ENCODE data around the gene POM121.
"Not testable (repeated sequence)": the region's sequence is repeated elsewhere in the genome, so short reads cannot be mapped to it uniquely, and the experiment has no call there.

POM121 gene

DNA sequence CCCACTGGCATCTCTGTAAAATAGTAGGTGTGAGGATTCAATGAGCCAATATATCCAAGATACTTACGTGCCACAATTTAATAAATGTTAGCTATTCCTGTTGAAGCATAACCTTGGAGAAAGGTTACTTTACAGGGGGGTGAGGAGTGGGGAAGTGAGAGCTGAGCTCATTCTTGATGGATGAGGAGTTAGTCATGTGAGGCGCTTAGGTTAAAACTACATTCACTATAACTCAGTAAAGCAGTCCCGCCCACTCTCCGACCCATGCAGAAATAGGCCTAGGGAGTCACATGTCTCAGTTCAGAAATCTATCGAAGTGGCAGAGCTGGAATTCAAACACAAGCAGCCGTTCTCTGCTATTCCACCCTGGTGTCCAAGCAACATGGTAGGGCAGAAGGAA is 25.5 kb downstream of the POM121 start:
- not testable (repeated sequence) for DNase-seq

DNA sequence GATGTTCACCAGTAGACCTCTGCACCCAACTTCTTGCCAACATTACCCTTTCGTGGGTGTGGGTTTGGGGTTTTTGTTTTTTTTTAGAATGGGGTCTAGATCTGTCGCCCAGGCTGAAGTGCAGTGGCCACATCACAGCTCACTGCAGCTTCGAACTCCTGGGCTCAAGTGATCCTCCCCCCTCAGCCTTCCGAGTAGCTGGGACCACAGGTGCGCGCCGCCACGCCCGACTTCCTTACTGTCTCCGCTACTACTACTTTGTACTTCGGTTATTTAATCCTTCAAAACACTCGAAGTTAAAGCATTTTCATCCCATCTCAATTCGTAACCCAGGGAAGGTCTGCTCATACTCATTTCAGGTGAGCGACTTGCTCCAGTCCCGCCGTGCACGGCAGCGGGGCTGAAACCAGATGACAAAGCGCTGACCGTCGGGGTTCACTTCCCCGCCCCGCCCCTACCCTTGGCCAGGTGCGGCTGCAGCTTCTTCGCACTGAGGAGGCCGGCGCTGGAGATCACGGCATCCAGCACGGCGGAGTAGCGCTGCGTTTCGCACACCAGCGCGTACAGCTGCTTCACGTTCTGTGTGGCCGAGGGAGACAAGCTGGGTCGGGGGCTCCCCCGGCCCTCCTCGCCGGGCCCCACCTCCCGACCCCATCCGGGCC is 29.1 kb downstream of the POM121 start:
- DNase-seq: not testable (repeated sequence)

DNA sequence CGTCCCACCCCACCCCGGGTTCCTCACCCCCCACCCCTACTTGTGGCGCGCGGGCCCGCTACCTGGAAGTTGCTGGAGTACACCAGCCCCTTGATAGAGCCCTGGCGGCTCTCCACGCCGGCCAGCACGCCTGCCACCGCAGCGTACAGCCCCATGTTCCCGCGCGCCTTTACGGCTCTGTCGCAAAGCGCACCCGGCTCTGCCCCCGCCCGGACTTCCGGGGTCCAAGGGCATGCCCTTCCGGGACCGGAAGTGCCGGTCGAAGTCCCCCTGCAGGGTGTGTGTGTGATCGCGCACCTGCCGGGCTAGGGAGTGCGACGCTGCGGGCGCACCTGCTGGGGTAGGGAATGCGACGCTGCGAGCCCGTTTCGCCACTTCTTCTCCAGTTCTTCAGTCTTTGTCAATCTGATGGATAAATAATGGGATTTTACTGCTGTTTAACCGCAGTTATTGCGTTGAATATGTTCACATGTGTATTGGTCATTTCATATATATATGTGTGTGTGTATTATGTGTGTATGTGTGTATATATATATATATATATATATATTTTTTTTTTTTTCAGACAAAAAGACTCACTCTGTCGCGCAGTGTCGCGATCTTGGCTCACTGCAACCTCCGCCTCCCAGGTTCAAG is 29.8 kb downstream of the POM121 start:
- not testable (repeated sequence) for DNase-seq

DNA sequence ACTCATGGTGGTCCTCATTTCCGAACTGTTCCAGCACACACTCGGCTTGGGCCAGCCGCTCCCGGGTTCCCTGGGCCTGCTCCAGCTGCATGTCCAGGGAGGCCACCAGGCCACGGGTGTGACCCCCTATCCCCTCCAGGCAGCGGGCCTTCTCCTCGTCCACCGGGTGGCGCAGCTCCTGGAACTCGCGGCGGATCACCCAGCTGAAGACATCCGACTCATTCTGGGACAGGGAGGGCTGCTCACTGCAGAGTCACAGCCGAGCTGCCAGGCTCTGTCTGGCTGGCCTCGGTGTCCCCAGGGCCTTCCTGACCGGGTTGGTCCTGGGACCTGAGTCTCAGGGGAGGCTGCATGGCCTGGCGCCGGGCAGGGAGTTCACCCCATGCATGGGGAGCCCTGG is 35.1 kb downstream of the POM121 start:
- not testable (repeated sequence) for DNase-seq

DNA sequence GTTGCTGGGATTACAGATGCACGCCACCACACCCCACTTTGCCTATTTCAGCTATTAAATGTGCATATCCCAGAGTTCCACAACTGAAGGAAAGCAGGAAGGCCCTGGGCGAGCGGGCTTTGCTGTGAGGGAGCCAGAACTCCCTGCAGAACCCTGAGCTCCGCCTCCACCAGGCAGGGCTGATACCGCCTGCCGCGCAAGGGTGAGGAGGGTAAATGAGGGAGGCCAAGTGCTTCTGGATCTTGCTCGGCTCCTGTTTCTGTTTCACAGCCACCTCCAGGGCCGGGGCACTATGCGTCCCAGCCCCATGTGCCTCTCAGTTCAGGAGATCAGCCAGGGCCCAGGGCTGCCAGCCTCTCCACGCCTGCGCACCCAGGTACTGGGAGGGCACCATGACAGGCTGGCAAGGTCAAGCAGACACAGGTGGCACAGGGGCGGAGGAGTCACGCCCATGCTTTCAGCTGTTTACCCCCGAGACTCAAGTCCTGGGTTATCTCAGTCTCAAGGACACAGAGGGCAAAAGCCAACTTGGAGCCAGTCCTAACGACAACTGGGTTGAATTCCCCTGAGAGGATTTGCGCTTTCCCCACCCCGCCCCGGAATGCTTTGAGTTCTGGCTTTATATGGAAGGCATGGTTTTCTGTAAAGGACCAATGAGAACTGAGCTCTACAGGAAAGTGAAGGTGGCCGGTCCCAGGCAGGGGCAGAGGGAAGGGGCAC is 35.9 kb downstream of the POM121 start:
- DNase-seq: not testable (repeated sequence)

DNA sequence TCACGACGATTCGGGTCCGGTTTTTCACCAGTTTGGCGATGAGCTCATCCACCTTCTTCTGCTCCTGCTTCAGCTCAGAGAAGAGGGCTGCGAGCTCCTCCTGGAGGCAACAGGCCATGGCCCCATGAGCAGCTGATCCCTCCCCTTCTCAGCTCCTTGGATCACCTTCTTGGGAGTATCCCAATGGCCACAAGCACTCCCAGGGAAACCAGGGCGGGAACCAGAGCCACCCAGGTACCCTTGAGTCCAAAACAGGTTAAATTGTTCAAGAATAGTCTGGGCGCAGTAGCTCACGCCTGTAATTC is 36.4 kb downstream of the POM121 start:
- DNase-seq: not testable (repeated sequence)

DNA sequence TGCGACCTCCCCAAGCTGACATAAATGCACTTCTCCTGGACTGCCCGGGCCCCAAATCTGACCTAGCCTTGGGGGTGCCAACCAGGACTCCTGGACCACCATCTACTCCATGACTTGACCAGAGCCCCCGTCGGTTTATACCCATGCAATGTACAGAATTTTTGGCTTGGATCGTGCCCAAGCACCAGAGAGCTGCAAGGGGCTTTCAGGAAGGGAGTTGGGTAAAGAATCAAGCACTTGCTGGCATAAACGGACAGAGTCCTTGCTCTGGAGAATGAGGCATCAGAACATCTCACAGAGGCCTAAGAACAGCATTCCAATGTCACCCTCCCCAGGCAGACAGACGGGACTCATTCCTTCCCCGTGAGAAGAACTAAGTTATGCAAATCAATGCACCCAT is 38.2 kb downstream of the POM121 start:
- not testable (repeated sequence) for DNase-seq

DNA sequence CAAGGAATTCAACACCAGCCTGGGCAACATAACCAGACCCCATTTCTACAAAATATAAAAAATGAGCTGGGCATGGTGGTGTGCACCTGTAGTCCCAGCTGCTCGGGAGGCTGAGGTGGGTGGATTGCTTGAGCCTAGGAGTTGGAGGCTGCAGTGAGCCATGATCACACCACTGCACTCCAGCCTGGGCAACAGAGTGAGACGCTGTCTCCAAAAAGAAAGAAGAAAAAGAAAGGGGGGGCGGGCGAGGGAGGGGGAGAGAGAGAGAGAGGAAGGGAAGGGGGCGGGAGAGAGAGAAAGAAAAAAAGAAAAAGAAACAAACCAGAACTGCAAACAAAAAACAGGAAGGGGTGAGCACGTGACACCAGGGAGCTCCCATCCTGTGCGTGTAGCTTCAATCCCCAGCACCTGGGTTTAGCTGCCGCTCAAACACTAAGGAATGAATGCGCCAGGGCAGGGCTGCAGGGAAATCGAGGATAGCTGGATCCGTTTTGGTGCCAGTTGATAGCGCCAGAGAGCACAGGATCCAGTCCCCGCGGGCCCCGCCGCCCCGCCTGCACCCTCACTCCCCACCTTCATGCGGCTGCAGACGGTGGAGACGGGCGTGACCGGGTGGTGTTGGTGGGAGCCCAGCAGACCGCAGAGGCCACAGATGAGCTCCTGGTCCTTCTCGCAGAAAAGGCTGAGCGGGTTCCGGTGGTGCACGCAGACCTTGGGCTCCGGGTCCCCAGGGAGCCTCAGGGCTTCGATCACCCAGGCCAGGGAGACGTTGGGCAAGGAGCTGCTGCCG is 40.5 kb downstream of the POM121 start:
- DNase-seq: not testable (repeated sequence)

DNA sequence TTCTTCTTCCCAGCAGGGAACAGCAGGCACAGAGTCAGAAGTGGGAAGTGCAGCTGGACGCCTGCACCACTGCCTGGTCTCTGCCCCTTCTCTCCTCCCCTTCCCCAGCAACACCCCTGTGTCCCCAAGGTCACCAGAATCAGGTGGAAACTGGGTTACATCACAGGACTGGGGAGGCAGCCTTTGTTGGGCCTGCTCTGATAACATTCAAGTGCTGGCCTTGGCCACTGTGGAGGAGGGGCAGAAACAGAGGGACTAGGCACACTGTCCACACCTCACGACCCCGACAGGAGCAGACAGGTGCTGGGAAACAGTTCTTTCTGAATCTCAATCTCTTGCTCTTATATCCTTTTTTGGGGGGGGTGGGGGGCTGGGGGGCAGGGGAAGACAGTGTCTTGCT is 42.0 kb downstream of the POM121 start:
- DNase-seq: peak; percentile 0

DNA sequence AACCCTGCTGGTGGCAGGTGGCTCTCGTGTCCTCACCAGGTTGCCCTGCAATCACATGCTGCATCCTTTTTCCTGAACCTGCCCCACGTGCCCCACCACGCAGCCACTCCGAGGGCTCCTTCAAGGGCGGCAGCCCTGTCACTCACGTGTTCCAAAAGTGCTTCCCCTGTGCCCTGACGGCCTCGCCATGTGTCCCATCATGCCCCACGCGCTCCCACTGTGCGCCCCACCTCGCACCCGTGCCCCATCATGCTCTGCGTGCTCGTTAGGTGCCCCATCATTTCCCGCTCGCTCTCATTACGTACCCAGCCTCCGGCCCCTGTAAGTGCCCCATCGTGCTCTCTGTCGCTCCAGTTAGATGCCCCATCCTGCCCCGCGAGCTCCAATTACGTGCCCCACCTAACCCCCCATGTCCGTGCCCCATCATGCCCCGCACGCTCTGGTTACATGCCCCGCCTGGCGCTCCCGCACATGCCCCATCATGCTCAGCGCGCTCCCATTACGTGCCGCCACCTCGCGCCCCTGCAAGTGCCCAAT is 44.2 kb downstream of the POM121 start, which contains the start of gene TRIM74:
Gene TRIM74 (minus strand): TSS at position 487 of the 537 bp plus-strand sequence. CDS start 3,309 bp downstream, outside the sequence.
- DNase-seq: not testable (repeated sequence)

DNA sequence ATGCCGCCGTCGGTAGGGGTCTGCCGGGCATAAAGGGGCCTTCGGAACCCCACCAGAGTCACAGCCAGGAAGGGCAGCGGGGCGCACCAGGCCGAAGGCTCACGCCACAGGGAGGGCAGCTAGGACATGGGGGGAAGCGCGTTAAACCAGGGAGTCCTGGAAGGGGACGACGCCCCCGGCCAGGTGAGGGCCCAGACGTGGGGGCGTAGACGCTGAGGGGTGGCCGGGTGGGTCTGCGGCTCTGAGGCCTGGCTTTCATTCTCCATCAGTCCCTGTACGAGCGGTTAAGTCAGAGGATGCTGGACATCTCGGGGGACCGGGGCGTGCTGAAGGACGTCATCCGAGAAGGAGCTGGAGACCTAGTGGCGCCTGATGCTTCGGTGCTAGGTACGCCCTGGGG is 44.8 kb downstream of the POM121 start:
- DNase-seq: not testable (repeated sequence)

DNA sequence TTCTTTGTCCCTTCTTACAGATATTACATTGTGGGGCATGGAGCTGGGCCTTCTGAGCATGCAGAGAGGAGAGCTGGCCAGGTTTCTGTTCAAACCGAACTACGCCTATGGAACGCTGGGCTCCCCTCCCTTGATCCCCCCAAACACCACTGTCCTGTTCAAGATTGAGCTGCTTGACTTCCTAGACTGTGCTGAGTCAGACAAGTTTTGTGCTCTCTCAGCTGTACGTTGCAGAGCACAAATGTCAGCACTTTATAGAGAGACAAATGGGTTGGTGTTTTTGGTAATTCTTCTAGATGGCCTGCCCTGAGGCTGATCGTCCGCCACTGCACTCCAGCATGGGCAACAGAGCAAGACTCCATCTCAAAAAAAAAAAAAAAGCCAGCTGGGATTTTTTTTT is 46.6 kb downstream of the POM121 start:
- DNase-seq: not testable (repeated sequence)

DNA sequence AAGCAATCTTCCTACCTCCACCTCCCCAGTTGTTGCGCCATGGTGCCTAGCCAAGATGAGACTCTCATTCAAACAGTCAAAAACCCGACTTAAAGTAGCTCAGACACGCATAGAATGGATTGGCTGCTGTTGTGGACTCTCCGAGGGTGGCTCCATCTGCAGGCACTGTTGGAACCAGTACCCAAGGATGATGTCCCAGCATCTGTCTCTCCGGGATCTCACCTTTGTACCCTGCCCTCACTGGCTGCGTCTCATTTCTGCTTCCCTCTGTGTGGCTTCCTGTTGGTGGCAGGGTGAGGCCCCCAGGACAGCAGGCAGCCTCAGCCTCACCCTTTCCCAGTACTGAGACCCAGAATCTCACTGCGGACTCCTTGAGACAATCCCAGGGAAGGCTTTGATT is 49.9 kb downstream of the POM121 start:
- DNase-seq: not testable (repeated sequence)

DNA sequence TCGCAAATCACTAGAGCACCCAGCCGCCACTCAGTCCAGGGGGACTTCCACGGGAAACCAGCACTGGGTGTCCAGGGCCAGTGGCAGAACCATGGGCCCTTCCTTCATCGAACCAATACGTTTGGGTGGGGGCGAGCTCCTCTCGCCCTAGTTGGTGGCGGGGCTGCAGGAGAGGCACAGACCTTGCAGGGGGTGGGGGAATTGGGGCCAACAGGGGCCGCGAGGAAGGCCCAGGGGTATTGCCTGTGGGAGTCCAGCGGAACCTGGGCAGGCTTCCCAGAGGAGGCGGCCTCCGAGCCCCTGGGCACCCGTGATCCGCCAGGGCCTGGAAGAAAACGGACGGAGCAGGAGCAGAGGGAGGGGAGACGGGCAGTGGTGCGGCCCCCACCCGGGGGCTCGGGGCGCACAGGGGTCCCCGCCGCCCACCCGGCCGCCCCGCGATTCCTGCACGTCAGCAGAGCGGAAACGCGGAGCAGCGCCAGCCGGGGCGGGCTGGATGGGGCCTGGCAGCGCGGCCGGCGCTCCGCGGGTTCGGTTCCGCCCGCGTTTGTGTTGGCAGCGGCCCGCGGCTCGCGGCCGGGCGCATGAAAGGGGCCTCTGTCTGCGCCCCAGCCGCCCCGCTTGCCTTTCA is 50.9 kb downstream of the POM121 start:
- not testable (repeated sequence) for DNase-seq

DNA sequence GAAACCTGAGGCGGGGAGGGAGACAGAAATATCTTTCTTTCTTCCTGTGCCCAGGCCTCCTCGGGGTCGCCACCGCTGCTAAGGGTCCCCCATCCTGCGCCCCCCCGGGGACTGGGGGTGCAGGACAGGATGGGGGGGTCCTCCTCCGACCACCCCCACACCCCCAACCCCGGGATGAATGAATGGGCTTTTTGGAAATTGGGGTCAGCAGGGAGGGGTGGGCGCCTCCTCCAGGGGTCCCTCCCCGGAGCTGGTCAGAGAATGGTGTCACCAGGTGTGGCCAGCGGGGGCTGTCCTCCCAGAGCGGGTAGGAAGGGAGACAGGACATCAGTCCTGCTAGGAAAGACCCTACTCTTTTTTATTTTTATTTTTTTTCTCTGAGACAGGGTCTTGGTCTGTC is 51.5 kb downstream of the POM121 start:
- not testable (repeated sequence) for DNase-seq

DNA sequence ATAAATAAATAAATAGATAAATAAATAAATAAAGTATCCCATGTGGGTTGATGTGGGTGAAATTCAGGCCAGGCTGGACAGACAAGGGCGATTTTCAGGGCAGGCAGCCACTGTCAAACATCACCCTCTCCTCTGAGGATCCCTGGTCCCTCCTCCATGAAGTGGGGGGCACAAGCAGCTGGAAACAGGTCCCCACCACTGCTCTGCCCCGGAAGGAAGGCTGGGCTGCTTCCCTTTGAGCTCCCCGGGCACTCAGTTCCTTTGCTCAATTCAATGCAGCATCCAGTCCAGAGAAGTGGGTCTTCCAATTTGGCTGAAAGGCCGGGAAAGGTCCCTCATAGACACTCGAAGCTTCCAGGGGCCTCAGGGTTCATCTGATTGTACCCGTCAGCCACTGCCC is 55.5 kb downstream of the POM121 start:
- not testable (repeated sequence) for DNase-seq

DNA sequence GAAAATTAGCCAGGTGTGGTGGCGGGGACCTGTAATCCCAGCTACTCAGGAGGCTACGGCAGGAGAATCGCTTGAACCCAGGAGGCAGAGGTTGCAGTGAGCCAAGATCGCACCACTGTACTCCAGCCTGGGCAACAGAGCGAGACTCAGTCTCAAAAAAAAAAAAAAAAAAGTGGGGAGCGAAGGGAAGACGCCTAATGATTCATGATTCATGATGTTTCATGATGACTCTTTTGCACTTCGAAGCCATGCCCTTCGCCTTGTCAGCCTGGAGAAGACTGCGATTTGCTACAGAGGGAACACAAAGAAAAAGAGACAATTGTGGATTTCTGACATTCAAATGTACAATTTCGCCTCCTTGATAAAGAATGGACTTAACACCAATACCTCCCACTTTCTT is 57.2 kb downstream of the POM121 start:
- not testable (repeated sequence) for DNase-seq

DNA sequence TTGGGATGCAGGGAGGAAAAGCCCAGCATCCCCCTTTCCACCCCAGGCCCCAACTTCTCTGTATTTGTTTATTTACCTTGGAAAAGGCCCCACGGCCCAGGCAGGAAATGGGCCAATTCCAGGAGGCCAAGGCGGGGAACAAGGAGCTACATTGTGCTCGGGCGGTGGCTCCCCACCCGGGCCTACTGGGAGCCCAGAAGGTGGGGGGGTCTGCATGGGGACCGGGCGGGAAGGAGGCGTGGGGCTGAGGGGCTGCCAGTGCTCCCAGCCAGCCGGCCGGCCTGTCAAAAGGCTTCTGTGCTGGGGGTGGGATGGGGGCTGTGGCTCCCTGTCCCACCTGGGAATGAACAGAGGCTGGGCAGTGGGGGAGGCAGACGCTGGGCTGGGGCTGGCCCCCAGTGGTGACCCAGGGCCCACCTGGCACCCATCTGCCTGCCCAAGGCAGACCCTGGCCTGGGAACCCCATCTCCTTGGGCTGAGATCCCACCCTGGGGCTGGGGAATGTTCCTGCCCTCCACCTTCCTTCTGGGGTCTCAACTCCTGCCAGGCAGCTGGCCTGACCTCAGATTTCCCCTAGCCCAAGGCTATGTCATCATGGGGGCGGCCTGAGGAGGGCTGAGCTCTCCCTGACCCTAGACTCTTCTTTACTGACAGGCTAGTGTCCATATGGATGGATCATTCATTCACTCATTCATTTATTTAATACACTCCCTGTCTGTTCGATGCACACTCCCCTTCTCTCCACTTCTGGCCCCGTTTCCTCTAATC is 65.4 kb downstream of the POM121 start:
- not testable (repeated sequence) for DNase-seq

DNA sequence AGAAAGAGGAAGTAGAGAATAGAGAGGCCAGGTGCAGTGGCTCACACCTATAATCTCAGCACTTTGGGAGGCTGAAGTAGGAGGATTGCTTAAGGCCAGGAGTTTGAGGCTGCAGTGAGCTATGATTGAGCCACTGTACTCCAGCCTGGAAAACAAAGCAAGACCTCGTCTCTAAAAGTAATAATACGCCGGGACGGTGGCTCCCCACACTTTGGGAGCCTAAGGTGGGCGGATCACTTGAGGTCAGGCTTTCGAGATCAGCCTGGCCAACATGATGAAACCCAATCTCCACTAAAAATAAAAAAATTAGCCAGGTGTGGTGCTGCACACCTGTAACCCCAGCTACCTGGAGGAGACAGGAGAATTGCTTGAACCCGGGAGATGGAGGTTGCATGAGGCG is 70.6 kb downstream of the POM121 start:
- DNase-seq: not testable (repeated sequence)

DNA sequence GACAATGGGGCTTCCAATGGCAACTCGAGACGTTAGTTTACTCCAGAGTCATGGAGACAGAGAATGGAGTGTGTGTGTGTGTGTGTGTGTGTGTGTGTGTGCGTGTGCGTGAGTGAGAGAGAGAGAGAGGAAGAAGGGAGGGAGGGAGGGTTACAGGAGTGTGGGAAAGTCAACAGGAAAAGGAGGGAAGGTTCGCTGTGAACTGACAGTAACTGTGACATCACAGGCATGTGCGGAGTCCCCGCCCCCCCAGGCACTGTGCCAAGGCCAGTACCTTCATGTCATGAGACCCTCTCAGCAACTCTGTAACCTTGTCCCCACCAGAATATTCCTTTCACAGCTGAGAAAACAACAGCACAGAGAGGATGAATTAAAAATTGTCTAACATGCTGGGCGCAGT is 72.6 kb downstream of the POM121 start:
- DNase-seq: not testable (repeated sequence)

DNA sequence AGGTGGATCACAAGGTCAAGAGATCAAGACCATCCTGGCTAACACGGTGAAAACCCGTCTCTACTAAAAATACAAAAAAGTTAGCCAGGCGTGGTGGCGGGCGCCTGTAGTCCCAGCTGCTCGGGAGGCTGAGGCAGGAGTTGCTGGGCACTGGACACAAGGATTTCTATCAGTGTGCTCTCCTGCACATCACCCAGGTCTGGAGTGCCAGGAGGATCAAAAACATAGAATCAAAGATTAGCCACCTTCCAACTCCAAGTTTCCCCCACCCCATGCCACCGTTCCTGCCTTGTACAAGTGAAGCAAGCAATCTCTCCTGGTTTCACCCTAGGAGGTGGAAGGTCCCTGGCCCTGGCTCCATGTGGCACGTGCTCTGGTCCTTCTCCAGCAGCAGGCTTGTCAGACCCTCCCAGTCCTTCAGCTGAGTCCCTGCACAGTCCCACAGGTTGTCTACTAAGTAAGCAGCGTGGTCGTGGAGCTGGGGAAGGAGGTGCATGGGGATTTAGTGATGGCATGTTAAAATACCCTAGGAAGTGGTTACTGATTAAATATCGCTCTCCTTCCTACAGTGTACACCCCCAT is 73.1 kb downstream of the POM121 start:
- DNase-seq: not testable (repeated sequence)

Measured in retina (tissue), 1 donor.